NCI-H2171 (cell line): ENCODE data around the gene CPEB1.
"Not testable (repeated sequence)": the region's sequence is repeated elsewhere in the genome, so short reads cannot be mapped to it uniquely, and the experiment has no call there.

Experiments
- DNase-seq: peaks from one replicate; lab custom pipeline; 2025; lab: John Stamatoyannopoulos, UW

Gene CPEB1

GRCh38 chr15:82545002-82545401 lies 102.2 kb downstream of the CPEB1 start:
- DNase-seq: no peak

- DNase-seq: no peak
Measured at GRCh38 chr15:82544431-82544830, 102.7 kb downstream of the CPEB1 start.

GRCh38 chr15:82543160-82543559 lies 104.0 kb downstream of the CPEB1 start:
- DNase-seq: no peak

GRCh38 chr15:82540984-82541431 lies 106.2 kb downstream of the CPEB1 start:
- DNase-seq: no peak

- no peak for DNase-seq
Measured at GRCh38 chr15:82540055-82540983, 106.8 kb downstream of the CPEB1 start, which contains the start of gene RPS17. TSS of gene RPS17 (minus strand) at chr15:82540457. CDS start at chr15:82540428, 29 bp downstream.

- DNase-seq: no peak
Measured at GRCh38 chr15:82539691-82540054, 107.5 kb downstream of the CPEB1 start.

GRCh38 chr15:82538961-82539690 lies 108.0 kb downstream of the CPEB1 start:
- DNase-seq: no peak

GRCh38 chr15:82537351-82537908 lies 109.7 kb downstream of the CPEB1 start:
- DNase-seq: no peak

- no peak for DNase-seq
Measured at GRCh38 chr15:82536409-82537350, 110.5 kb downstream of the CPEB1 start.

GRCh38 chr15:82535566-82536408 lies 111.4 kb downstream of the CPEB1 start:
- no peak for DNase-seq

GRCh38 chr15:82535151-82535550 lies 112.0 kb downstream of the CPEB1 start:
- not testable (repeated sequence) for DNase-seq

GRCh38 chr15:82534457-82534861 lies 112.7 kb downstream of the CPEB1 start:
- DNase-seq: not testable (repeated sequence)

- no peak for DNase-seq
Measured at GRCh38 chr15:82533801-82534200, 113.4 kb downstream of the CPEB1 start.

GRCh38 chr15:82532991-82533481 lies 114.1 kb downstream of the CPEB1 start:
- DNase-seq: no peak

GRCh38 chr15:82532383-82532990 lies 114.7 kb downstream of the CPEB1 start:
- DNase-seq: no peak

- no peak for DNase-seq
Measured at GRCh38 chr15:82531496-82532382, 115.4 kb downstream of the CPEB1 start.

- DNase-seq: no peak
Measured at GRCh38 chr15:82530606-82531379, 116.4 kb downstream of the CPEB1 start.

- DNase-seq: no peak
Measured at GRCh38 chr15:82530006-82530405, 117.2 kb downstream of the CPEB1 start.
